K562 (cell line): ENCODE data around the gene ABCD4. TPM values are rescaled to one million over a fixed set of nuclear protein-coding genes. Genes with fewer than 3 reads are reported as not detected.

Experiments used
- ATAC-seq: fragments of 200-7000 bp; cut with Tn5 transposase; 3 replicates; pipeline ENCODE4 v1.9.1; 2020; ENCODE audit warnings: moderate library complexity
- BruUV-seq: library from RNA; stranded (reverse); fragments of 400-500 nt; replicated peaks from 2 replicates; lab custom pipeline; 2021; lab: Mats Ljungman, UMichigan
- CTCF ChIA-PET: fragments of 300-600 bp; formaldehyde crosslinking; extraction: SDS; loops from one replicate; lab custom pipeline; 2021; ENCODE audit warnings: low intra/inter-chr PET ratio; lab: Yijun Ruan, JAX
- POLR2A ChIA-PET: fragments of 300-600, 350-650 bp; sonication (Branson Sonifier 250); formaldehyde crosslinking; extraction: SDS; loops from one replicate; lab custom pipeline; 2021; ENCODE audit warnings: antibody characterized with exemption, inconsistent platforms; lab: Yijun Ruan, JAX
- DNase-seq, 4 experiments: peaks; one replicate each; pipeline versions ENCODE4 v3.0.0 to v3.0.0-alpha.2; 2011 to 2018; ENCODE audit warnings: low spot score in 3 of 4, mixed read lengths in 3 of 4; ENCODE audit errors: extremely low read depth in 1 of 4
- FAIRE-seq: peaks from 2 replicates; lab custom pipeline; 2011; peaks lifted over from hg19 to GRCh38; lab: Jason Lieb, UNC
- H2AFZ ChIP-seq: 2 replicates; pipeline ENCODE4 v1.6.0; 2011; ENCODE audit warnings: low read depth, low read length, control low read depth, inconsistent platforms
- H3K27ac ChIP-seq: fragments of 200-600 bp; 3 replicates; pipeline ENCODE4 v1.8.0; 2011; ENCODE audit warnings: low read depth, mild to moderate bottlenecking, control low read depth, inconsistent platforms, low read length, moderate library complexity, mixed read lengths; ENCODE audit errors: extremely low read depth
- H3K27me3 ChIP-seq, 2 experiments: fragments of 300-600 bp in 1 of 2; 2 replicates in 1 of 2; 3 replicates in 1 of 2; pipeline versions ENCODE4 v1.6.0 to v1.8.0; 2011; ENCODE audit warnings: inconsistent platforms in 2 of 2, low read length in 2 of 2, mild to moderate bottlenecking in 1 of 2, mixed read lengths in 1 of 2, moderate library complexity in 1 of 2; ENCODE audit not compliant: control insufficient read depth in 2 of 2, insufficient read depth in 2 of 2
- H3K36me3 ChIP-seq: fragments of 300-600 bp; 3 replicates; pipeline ENCODE4 v1.8.0; 2011; ENCODE audit warnings: mild to moderate bottlenecking, low read length, inconsistent platforms; ENCODE audit not compliant: control insufficient read depth, insufficient read depth
- H3K4me1 ChIP-seq, 2 experiments: fragments of 200-600 bp in 1 of 2; replicated peaks in 1 of 2; 2 replicates in 1 of 2; 3 replicates in 1 of 2; pipeline versions ENCODE4 v1.5.1 to v1.8.0; 2011; ENCODE audit warnings: inconsistent platforms in 2 of 2, low read length in 2 of 2, mild to moderate bottlenecking in 1 of 2, mixed read lengths in 1 of 2, moderate library complexity in 1 of 2; ENCODE audit not compliant: control insufficient read depth in 2 of 2, insufficient read depth in 2 of 2
- H3K4me2 ChIP-seq: 2 replicates; pipeline ENCODE4 v1.6.1; 2011; ENCODE audit warnings: low read length, control low read depth, inconsistent platforms, mixed read lengths; ENCODE audit not compliant: insufficient read depth
- H3K4me3 ChIP-seq: fragments of 200-600 bp; sonication (generic), shearing (Covaris generic); 2 replicates; pipeline ENCODE4 v1.5.1; 2016; ENCODE audit warnings: control low read depth, inconsistent platforms
- H3K79me2 ChIP-seq: fragments of 200-600 bp; 3 replicates; pipeline ENCODE4 v1.8.0; 2011; ENCODE audit warnings: low read length, inconsistent platforms; ENCODE audit not compliant: control insufficient read depth, insufficient read depth
- H3K9ac ChIP-seq, 2 experiments: 2 replicates each; pipeline versions ENCODE4 v1.6.0 to v1.6.1; 2011; ENCODE audit warnings: low read depth in 2 of 2, low read length in 2 of 2, control low read depth in 1 of 2, inconsistent platforms in 1 of 2, mild to moderate bottlenecking in 1 of 2, mixed read lengths in 1 of 2; ENCODE audit not compliant: insufficient read depth in 1 of 2
- H3K9me1 ChIP-seq: one replicate; pipeline ENCODE4 v1.6.0; 2011; ENCODE audit warnings: inconsistent platforms, mild to moderate bottlenecking, low read length, moderate library complexity; ENCODE audit not compliant: control insufficient read depth, insufficient read depth
- H3K9me3 ChIP-seq: replicated peaks from 2 replicates; pipeline ENCODE4 v1.5.1; 2011; ENCODE audit warnings: low read depth, low read length, inconsistent platforms; ENCODE audit not compliant: control insufficient read depth, insufficient read depth
- H4K20me1 ChIP-seq: replicated peaks from 2 replicates; pipeline ENCODE4 v1.6.1; 2011; ENCODE audit warnings: low read length, inconsistent platforms, mixed read lengths; ENCODE audit not compliant: control insufficient read depth, insufficient read depth
- ARNT ChIP-seq, 2 experiments: fragments of 450-650 bp; IDR thresholded peaks; 2 replicates each; pipeline ENCODE4 v1.6.1; 2016; ENCODE audit warnings: mild to moderate bottlenecking in 1 of 2
- DNMT1 ChIP-seq: fragments of 450-650 bp; IDR thresholded peaks from 2 replicates; pipeline ENCODE4 v1.6.1; 2016; ENCODE audit warnings: antibody characterized with exemption, mild to moderate bottlenecking
- FOS ChIP-seq: IDR thresholded peaks from 3 replicates; pipeline ENCODE4 v1.6.1; 2011; ENCODE audit not compliant: insufficient read length; ENCODE audit errors: extremely low read depth
- LEF1 ChIP-seq: fragments of 450-650 bp; IDR thresholded peaks from 2 replicates; pipeline ENCODE4 v1.6.1; 2016; ENCODE audit warnings: mild to moderate bottlenecking
- MAFG ChIP-seq: fragments of 450-650 bp; conservative IDR thresholded peaks from 2 replicates; pipeline ENCODE4 v1.6.1; 2016; ENCODE audit warnings: missing genetic modification characterization, missing compliant biosample characterization
- MXD1 ChIP-seq: fragments of 250-450 bp; sonication (Bioruptor Pico); IDR thresholded peaks from 2 replicates; pipeline ENCODE4 v1.8.0; 2021; ENCODE audit warnings: borderline replicate concordance, mild to moderate bottlenecking, moderate library complexity; ENCODE audit not compliant: poor library complexity, severe bottlenecking
- RFX7 ChIP-seq: fragments of 250-450 bp; sonication (Bioruptor Pico); IDR thresholded peaks from 2 replicates; pipeline ENCODE4 v1.5.1; 2021; ENCODE audit warnings: mild to moderate bottlenecking
- SAFB ChIP-seq: fragments of 200-400 bp; formaldehyde crosslinking; IDR thresholded peaks from 2 replicates; pipeline ENCODE4 v1.6.1; 2017; ENCODE audit warnings: low read depth, low read length, borderline replicate concordance
- TOE1 ChIP-seq, 2 experiments: fragments of 450-650 bp in 1 of 2; sonication (generic) in 1 of 2; formaldehyde crosslinking in 1 of 2; IDR thresholded peaks; 2 replicates each; pipeline versions ENCODE4 v1.7.1 to v1.8.0; 2016 to 2022; ENCODE audit warnings: borderline replicate concordance in 2 of 2, mild to moderate bottlenecking in 2 of 2, antibody characterized with exemption in 1 of 2, inconsistent platforms in 1 of 2, low read depth in 1 of 2, missing genetic modification reagents in 1 of 2, moderate library complexity in 1 of 2
- TRIM28 ChIP-seq: fragments of 450-650 bp; IDR thresholded peaks from 2 replicates; pipeline ENCODE4 v1.6.1; 2017
- ZNF354B ChIP-seq: fragments of 250-450 bp; sonication (Bioruptor Pico); IDR thresholded peaks from 2 replicates; pipeline ENCODE4 v1.4.0; 2020
- ZNF431 ChIP-seq: sonication (generic); formaldehyde crosslinking; IDR thresholded peaks from 2 replicates; pipeline ENCODE4 v1.8.0; 2022; ENCODE audit warnings: mild to moderate bottlenecking, missing genetic modification reagents
- ZNF436 ChIP-seq: fragments of 250-450, 450-650 bp; sonication (Bioruptor Pico); formaldehyde crosslinking; IDR thresholded peaks from 2 replicates; pipeline ENCODE4 v1.7.0; 2020; ENCODE audit warnings: mild to moderate bottlenecking
- WGBS: fragments of 100-300 bp; shearing (Covaris generic); methylation state at CpG from one replicate; pipeline ENCODE4 v1.1.6; 2016; ENCODE audit warnings: low coverage, mixed read lengths; ENCODE audit not compliant: insufficient coverage; ENCODE audit errors: missing lambda C conversion rate; 5-methylcytosine and 5-hydroxymethylcytosine counted together
- in situ Hi-C: fragments of 300-500 bp; cut with MboI; formaldehyde crosslinking; loops from 4 replicates; pipeline ENCODE4 v1.15.0; 2018; ENCODE audit warnings: inconsistent platforms, mixed read lengths
- intact Hi-C: fragments of 100-400 bp; cut with micrococcal nuclease; formaldehyde crosslinking; loops from 2 replicates; pipeline ENCODE4 v1.14.2; 2022
- polyA plus RNA-seq, 8 experiments: library from polyadenylated mRNA; depleted of rRNA in 4 of 8; stranded (reverse) in 5 of 8; unstranded in 3 of 8; fragments of >200 nt; fragmentation: Nextera tagmentation in 2 of 8; fragmentation: Illumina TruSeq in 1 of 8; extraction: Ambion mirVana in 2 of 8; extraction: Trizol in 1 of 8; gene quantifications; 2 replicates each; pipeline versions ENCODE4 v1.2.1 to v1.2.3, GENCODE V29; 2011 to 2014; ENCODE audit warnings: inconsistent platforms in 1 of 8, missing spikeins in 1 of 8
- total RNA-seq, 7 experiments: library from RNA; depleted of rRNA in 6 of 7; stranded (reverse); fragments of >200 nt in 6 of 7; fragmentation: Illumina TruSeq in 2 of 7; extraction: Trizol in 2 of 7; gene quantifications; 2 replicates each; pipeline versions ENCODE4 v1.2.1 to v1.2.3, GENCODE V29; 2011 to 2021; ENCODE audit warnings: low replicate concordance in 1 of 7
- TF ChIP-seq, protein P1 (sequence below): sonication (generic); formaldehyde crosslinking; IDR thresholded peaks from 2 replicates; pipeline ENCODE4 v1.8.0; 2022; ENCODE audit warnings: mild to moderate bottlenecking, missing genetic modification reagents

ABCD4 gene
- total and polyA plus RNA-seq, 9 of the 15 experiments (the other 6 are each of a cell fraction or from before 2014, with no cell fraction given), result 3.5 to 17.2 (median 12.4) TPM

GRCh38 chr14:74265301-74265965 lies 37.3 kb downstream of the ABCD4 start:
- WGBS, result 20% methylated on average over 11 of the region's 13 CpGs
- H3K27ac ChIP-seq, result no peak overlapping the region
- FAIRE-seq (no peak), DNase-seq (no peak), ATAC-seq (no peak)
- H2AFZ ChIP-seq, result no peak overlapping the region
- H3K36me3 ChIP-seq, result no peaks in the 10 kb centered on the region
- H3K4me2 ChIP-seq, result no peak overlapping the region
- H3K9me3 ChIP-seq, result no peaks in the 10 kb centered on the region
- no peaks in the 10 kb centered on the region for H3K9me1 ChIP-seq
- intact Hi-C loops, result no loop called here
- no peak overlapping the region for H3K9ac ChIP-seq
- TF ChIP-seq MAFG (tag) (no peak), TOE1 (IDR thresholded peaks at IDR 0.05; ENCODE audit: borderline replicate concordance) (no peak), TOE1 (CRISPR knock-in tag; IDR thresholded peaks at IDR 0.05; ENCODE audit: borderline replicate concordance, low read depth) (no peak), MXD1 (no peak), TRIM28 (no peak), RFX7 (no peak), ARNT (IDR thresholded peaks at IDR 0.05) (no peak), FOS (no peak), ZNF354B (CRISPR knock-in tag) (no peak), DNMT1 (no peak), ZNF436 (CRISPR knock-in tag) (no peak), ZNF431 (CRISPR knock-in tag) (no peak), LEF1 (no peak), SAFB (no peak)
- TF ChIP-seq, protein P1, sequence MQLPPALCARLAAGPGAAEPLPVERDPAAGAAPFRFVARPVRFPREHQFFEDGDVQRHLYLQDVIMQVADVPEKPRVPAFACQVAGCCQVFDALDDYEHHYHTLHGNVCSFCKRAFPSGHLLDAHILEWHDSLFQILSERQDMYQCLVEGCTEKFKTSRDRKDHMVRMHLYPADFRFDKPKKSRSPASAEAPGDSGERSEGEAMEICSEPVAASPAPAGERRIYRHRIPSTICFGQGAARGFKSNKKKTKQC (CRISPR knock-in tag), result no peak
- TF ChIP-seq, all 486 proteins: peak for 0
- H3K79me2 ChIP-seq, result no peaks in the 10 kb centered on the region
- ChIA-PET POLR2A (interaction anchor here (0.6 to 1.5 kb wide), 3 partner anchors 10 to 35 kb away, joined by 3 read pairs; no protein-coding TSS in a partner anchor), CTCF (no interaction called here)
- no TSS peak for BruUV-seq
- H4K20me1 ChIP-seq, result no peaks in the 10 kb centered on the region
- in situ Hi-C loops, result no loop called here
- H3K4me1 ChIP-seq, result no peaks in the 10 kb centered on the region
- peaks cover 0 to 25% of the 10 kb centered on the region in 2 experiments; a peak in 2 of 5 replicates for H3K27me3 ChIP-seq
- H3K4me3 ChIP-seq, result no peak overlapping the region
